Right hindlimb (tissue), 1 donor: ENCODE results near the gene PSMG3.

Experiments used
- DNase-seq: peaks from one replicate; pipeline ENCODE4 v3.0.0-alpha.2; 2018

The PSMG3 gene

DNA sequence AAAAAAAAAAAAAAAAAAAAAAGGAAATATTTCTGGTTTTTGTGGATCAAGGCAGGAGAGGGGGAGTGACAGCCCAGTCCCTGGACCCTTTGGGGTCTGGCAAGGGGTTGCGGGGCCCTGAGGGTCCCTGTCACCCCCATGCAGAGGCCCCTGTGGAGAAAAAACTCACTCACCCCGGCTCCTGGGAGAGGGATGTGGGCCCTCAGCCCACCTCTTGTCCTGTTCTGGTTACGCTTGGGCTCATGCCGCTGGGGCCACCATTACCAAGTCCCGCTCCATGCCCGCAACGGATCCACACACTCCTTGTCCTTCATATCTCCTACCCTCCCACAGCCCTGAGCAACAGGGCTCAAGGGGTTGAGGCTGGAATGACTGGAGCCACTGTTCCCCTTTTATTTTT lies 12.8 kb downstream of the PSMG3 start:
- DNase-seq = no peak

- peak; percentile 41 for DNase-seq
These were observed 13.9 kb downstream of the PSMG3 start, which contains the start of gene TMEM184A for GRCh38 chr7:1555813-1556543. TMEM184A (minus strand) TSS chr7:1556205; CDS start chr7:1555484, 721 bp downstream.

GRCh38 chr7:1555046-1555812 lies 14.6 kb downstream of the PSMG3 start:
- DNase-seq = peak; percentile 39

GRCh38 chr7:1554333-1555045 lies 15.3 kb downstream of the PSMG3 start:
- DNase-seq = peak; percentile 13

DNA sequence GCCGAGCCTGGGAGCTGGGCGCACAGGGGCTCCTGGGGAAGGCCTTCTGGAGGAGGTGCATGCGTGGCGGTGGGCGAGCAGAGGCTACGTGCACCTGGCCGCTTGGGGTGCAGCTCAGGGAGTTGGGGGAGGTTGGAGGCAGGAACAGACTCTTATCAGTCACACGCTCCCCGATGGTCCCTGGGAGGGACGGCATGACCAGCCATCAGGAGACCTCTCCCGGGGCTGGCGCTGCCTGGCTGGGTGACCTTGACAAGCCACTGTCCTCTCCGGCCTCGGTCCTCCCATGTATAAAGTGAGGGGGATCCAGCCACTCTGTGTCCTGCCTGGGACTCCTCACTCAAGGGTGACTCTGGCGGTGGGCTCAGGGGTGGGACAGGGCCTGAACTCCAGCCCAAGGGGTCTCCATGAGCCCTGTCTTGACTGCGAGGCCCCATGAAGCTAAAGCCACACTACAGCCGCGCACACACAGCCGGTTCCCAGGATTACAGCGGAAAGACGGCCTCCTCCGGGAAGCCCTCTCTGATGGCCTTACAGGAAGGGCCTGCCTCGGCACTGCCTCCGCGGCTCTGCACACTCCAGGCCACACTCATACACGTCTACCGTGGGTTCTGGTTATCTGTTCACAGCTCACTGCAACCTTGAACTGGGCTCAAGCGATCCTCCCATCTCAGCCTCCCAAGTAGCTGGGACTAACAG lies 16.2 kb downstream of the PSMG3 start:
- DNase-seq = no peak

- DNase-seq = no peak
These were observed 17.6 kb downstream of the PSMG3 start for GRCh38 chr7:1552200-1552599.

DNA sequence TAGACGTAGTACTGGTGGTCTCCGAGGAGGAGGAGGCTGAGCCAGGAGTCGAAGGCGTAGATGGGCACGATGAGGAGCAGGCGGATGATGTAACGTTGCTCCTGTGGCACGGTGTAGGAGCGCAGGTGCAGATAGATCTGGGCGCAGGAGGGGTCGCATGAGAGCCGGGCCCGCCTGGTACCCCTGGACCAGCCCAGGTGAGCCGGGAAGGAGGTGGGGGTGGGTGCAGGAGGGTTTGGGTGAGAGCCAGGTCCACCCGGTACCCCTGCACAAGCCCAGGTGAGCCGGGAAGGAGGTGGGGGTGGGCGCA lies 19.0 kb downstream of the PSMG3 start:
- DNase-seq = no peak

- DNase-seq = peak; percentile 18
These were observed 19.6 kb downstream of the PSMG3 start for GRCh38 chr7:1550005-1550845.

DNA sequence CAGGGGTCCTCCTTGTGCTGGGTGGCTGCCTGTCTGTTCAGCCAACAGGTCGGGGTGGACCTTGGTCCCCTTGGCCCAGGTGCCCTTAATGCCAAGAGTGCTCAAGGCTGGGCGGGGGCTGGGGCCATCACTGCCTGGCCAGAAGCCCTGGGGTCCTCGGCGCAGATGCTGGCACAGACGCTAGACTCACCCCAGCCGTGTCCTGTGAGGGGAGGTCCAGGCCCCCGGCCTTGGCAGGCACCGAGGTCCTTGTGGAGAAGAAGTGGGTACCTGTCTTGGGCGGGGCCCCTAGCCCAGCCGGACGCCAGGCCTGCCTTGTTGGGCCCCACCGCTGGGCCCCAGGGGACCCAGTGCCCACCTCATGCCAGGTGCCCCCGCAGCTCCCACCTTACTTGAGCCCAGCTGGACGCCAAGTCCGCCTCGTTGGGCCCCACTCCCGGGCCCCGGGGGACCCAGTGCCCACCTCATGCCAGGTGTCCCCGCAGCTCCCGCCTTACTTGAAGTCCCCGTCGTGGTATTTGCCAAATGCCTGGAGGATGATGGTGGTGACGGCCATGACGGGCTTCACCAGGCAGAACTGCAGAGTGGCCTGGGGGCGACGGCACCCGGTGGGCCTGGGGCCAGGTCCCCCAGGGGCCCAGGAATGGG lies 20.4 kb downstream of the PSMG3 start:
- DNase-seq = peak; percentile 14

DNA sequence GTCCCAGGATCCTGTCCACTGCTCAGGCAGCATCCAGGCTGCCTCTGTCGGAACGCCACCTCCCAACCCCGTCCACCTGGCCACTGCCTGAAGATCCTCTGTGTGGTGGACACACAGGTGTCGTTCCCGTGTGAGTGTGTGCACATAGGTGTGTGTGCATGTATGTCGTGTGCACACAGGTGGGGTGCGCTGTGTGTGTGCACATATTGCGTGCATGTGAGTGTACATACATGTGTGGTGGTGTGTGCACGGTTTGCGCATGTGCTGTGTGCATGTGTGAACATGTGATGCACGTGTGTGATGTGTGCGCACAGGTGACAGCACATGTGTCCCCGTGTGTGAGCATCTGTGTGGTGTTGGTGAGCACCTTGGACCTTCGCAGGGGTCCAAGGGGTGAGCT lies 20.9 kb downstream of the PSMG3 start:
- peak; percentile 13 for DNase-seq

- no peak for DNase-seq
These were observed 21.4 kb downstream of the PSMG3 start for GRCh38 chr7:1548438-1548831.

DNA sequence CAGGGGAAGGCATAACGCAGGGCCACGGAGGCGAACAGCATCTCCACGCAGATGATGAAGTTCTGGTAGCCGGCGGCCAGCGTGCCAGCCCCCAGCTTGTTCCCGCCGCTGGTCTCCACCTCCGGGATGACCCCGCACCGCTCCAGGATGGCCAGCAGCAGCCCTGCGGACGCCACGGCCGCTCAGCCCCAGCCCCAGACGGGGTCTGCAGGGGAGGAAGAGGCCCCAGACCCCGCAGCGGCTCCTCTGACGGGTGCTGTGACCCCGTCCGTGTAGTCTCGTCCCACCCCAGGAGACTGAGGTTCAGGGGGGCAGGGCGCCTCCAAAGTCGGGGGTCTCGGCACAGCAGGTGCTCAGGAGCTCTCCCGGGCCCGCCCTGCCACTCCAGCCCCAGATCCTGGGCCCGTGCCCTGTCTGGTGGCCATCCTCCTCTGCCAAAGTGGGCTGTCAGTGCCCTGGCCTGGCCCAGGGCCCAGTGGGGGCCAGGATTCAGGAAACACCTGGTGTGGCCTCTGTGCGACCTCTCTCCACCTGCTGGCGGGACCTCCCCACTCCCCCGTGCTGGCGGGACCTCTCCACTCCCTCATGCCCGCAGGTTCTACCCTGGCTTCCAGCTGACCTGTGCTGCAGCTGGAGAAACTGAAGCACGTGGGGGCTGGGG lies 21.9 kb downstream of the PSMG3 start:
- no peak for DNase-seq

- peak; percentile 20 for DNase-seq
These were observed 22.7 kb downstream of the PSMG3 start for GRCh38 chr7:1546909-1547776.

DNA sequence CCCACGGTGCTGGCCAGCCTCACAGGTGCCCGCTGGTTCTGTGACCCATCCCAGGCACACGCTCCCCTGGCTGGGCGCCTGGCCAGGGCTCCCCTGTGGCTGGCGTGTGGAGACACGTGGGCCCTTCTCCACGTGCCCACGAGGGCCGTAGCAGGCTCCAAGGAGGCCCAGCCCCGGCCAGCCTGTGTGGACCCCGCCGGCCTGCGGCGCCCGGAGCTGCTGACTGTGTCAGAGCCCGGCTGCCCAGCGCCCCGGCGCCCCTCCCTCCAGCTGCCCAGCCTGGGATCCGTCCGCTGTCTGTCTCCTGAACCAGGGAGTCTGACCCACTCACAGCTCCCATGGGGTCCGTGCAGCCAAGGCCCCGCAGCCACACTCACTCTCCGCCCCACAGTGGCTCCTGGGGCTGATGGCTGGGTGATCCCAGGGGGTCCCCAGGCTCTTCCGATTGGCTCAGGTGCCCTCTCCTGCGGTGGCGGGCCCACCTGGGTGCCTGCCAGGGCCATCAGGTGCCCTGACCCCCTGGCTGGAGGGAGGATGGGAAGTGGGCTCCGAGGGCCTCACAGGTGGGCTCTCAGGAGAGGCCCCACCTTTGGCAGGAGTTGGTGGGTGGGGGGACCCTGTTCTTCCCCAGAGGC lies 23.4 kb downstream of the PSMG3 start:
- peak; percentile 18 for DNase-seq

- peak; percentile 17 for DNase-seq
These were observed 24.2 kb downstream of the PSMG3 start for GRCh38 chr7:1545417-1546246.

- peak; percentile 15 for DNase-seq
These were observed 24.9 kb downstream of the PSMG3 start for GRCh38 chr7:1544896-1545416.

- DNase-seq = peak; percentile 43
These were observed 25.5 kb downstream of the PSMG3 start for GRCh38 chr7:1544178-1544895.

GRCh38 chr7:1543826-1544177 lies 26.0 kb downstream of the PSMG3 start:
- DNase-seq = peak; percentile 31
